CD4-positive, alpha-beta T cell (primary cell): ENCODE results near the gene ASXL1. TPM values are rescaled to one million over a fixed set of nuclear protein-coding genes. Genes with fewer than 3 reads are reported as not detected.

Experiments
- ATAC-seq: fragments of 200-7000 bp; cut with Tn5 transposase; one replicate; pipeline ENCODE4 v1.10.0; 2022; ENCODE audit warnings: mild to moderate bottlenecking; ENCODE audit not compliant: poor library complexity
- CTCF ChIA-PET: fragments of 350-600 bp; sonication (Branson Sonifier 250); formaldehyde crosslinking; loops from one replicate; lab custom pipeline; 2021; ENCODE audit warnings: antibody characterized with exemption, inconsistent platforms; lab: Charles Lee
- POLR2A ChIA-PET: fragments of 350-600 bp; sonication (Branson Sonifier 250); formaldehyde crosslinking; loops from one replicate; lab custom pipeline; 2021; ENCODE audit warnings: antibody characterized with exemption, inconsistent platforms; lab: Charles Lee
- DNase-seq, 14 experiments: peaks; one replicate each; pipeline ENCODE4 v3.0.0-alpha.2; 2013 to 2020; ENCODE audit warnings: mixed read lengths in 2 of 14
- H3K27ac ChIP-seq, 2 donors: one replicate each; pipeline versions ENCODE4 v1.5.1 to v1.7.0; 2013; ENCODE audit warnings: low read length in 2 of 2, low read depth in 1 of 2, mild to moderate bottlenecking in 1 of 2
- H3K27me3 ChIP-seq, 2 experiments: 1 replicate in 1 of 2; 2 replicates in 1 of 2; pipeline versions ENCODE4 v1.6.1 to v1.7.0; 2013; ENCODE audit warnings: low read length in 2 of 2, control low read depth in 1 of 2, mild to moderate bottlenecking in 1 of 2, moderate library complexity in 1 of 2; ENCODE audit not compliant: insufficient read depth in 2 of 2, control insufficient read depth in 1 of 2
- H3K36me3 ChIP-seq: one replicate; pipeline ENCODE4 v1.6.1; 2013; ENCODE audit warnings: low read length, control low read depth; ENCODE audit not compliant: insufficient read depth
- H3K4me1 ChIP-seq: one replicate; pipeline ENCODE4 v1.6.1; 2013; ENCODE audit warnings: low read length, control low read depth; ENCODE audit not compliant: insufficient read depth
- H3K4me3 ChIP-seq: one replicate; pipeline ENCODE4 v1.5.1; 2013; ENCODE audit warnings: mild to moderate bottlenecking, low read length, moderate library complexity
- H3K9me3 ChIP-seq, 2 experiments: 1 replicate in 1 of 2; 2 replicates in 1 of 2; pipeline versions ENCODE4 v1.6.1 to v1.7.0; 2013; ENCODE audit warnings: low read length in 2 of 2, mild to moderate bottlenecking in 2 of 2, control low read depth in 1 of 2, moderate library complexity in 1 of 2; ENCODE audit not compliant: control insufficient read depth in 1 of 2, insufficient read depth in 1 of 2
- H3K27ac Mint-ChIP-seq: one replicate; pipeline ENCODE4 v1.8.0; 2020; ENCODE audit warnings: mixed read lengths
- H3K27me3 Mint-ChIP-seq: one replicate; pipeline ENCODE4 v1.8.0; 2021; ENCODE audit warnings: mixed read lengths
- H3K36me3 Mint-ChIP-seq: one replicate; pipeline ENCODE4 v1.8.0; 2021; ENCODE audit warnings: low read depth, mixed read lengths
- H3K4me1 Mint-ChIP-seq: one replicate; pipeline ENCODE4 v1.8.0; 2021; ENCODE audit warnings: low read depth, mixed read lengths
- H3K4me3 Mint-ChIP-seq: one replicate; pipeline ENCODE4 v1.8.0; 2020; ENCODE audit warnings: mild to moderate bottlenecking, mixed read lengths
- H3K9me3 Mint-ChIP-seq: one replicate; pipeline ENCODE4 v1.8.0; 2020; ENCODE audit warnings: mixed read lengths
- CTCF ChIP-seq: fragments of 200-600 bp; IDR thresholded peaks from one replicate; pipeline ENCODE4 v1.8.0; 2022; ENCODE audit warnings: antibody characterized with exemption, mild to moderate bottlenecking
- intact Hi-C, 2 experiments: fragments of 100-400 bp; cut with DNase I in 1 of 2; cut with micrococcal nuclease in 1 of 2; formaldehyde crosslinking; loops; one replicate each; pipeline versions ENCODE4 v1.15.1 to v1.9.0; 2023 to 2025; cut with DNase I, micrococcal nuclease
- total RNA-seq, 174 experiments: library from RNA in 2 of 174; stranded (reverse) in 2 of 174; gene quantifications; one replicate each; pipeline ENCODE4 v1.2.3 and lab custom pipeline; 2021 to 2026

ASXL1 gene
- total RNA-seq, 2 experiments from 2014 or later: 213 to 222 TPM

- no peaks in the 10 kb centered on the region for H3K4me1 Mint-ChIP-seq
- H3K36me3 ChIP-seq: peaks cover 29% of the 10 kb centered on the region
- H3K4me3 Mint-ChIP-seq: no peak overlapping the region
- no peaks in the 10 kb centered on the region for H3K27me3 Mint-ChIP-seq
- no peaks in the 10 kb centered on the region for H3K27me3 ChIP-seq
- H3K27ac Mint-ChIP-seq: no peak overlapping the region
- peaks cover 46% of the 10 kb centered on the region for H3K36me3 Mint-ChIP-seq
- no peak overlapping the region for H3K4me3 ChIP-seq
- H3K4me1 ChIP-seq: no peaks in the 10 kb centered on the region
- no peak for DNase-seq
- intact Hi-C loops: no loop called here
- CTCF ChIA-PET: interaction anchor here (0.6 to 1.2 kb wide), 2 partner anchors 171 to 184 kb away, joined by 3 to 5 read pairs; no protein-coding TSS in a partner anchor
- no peak for ATAC-seq
- no peaks in the 10 kb centered on the region for H3K9me3 Mint-ChIP-seq
- POLR2A ChIA-PET: interaction anchor here (1.2 kb wide), 1 partner anchor 33 kb away, joined by 3 read pairs; no protein-coding TSS in a partner anchor
- no peaks in the 10 kb centered on the region for H3K9me3 ChIP-seq
- no peak for TF ChIP-seq CTCF
- H3K27ac ChIP-seq: no peak overlapping the region
Measured at GRCh38 chr20:32325706-32326503, 32.2 kb upstream of the ASXL1 start.

- Mint-ChIP-seq H3K9me3 (no peaks in the 10 kb centered on the region), H3K27me3 (no peaks in the 10 kb centered on the region), H3K4me1 (no peaks in the 10 kb centered on the region), H3K4me3 (no peak overlapping the region), H3K27ac (no peak overlapping the region), H3K36me3 (peaks cover 47% of the 10 kb centered on the region)
- H3K36me3 ChIP-seq: peaks cover 33% of the 10 kb centered on the region
- TF ChIP-seq CTCF: no peak
- no peaks in the 10 kb centered on the region for H3K4me1 ChIP-seq
- H3K27ac ChIP-seq: no peak overlapping the region
- POLR2A ChIA-PET: no interaction called here
- CTCF ChIA-PET: no interaction called here
- no peaks in the 10 kb centered on the region for H3K9me3 ChIP-seq
- H3K4me3 ChIP-seq: no peak overlapping the region
- no peaks in the 10 kb centered on the region for H3K27me3 ChIP-seq
- intact Hi-C loops: no loop called here
- DNase-seq: no peak
- no peak for ATAC-seq
Measured at GRCh38 chr20:32326504-32326845, 31.7 kb upstream of the ASXL1 start.

GRCh38 chr20:32327087-32327681, 30.9 kb upstream of the ASXL1 start:
- TF ChIP-seq CTCF: no peak
- intact Hi-C loops: no loop called here
- Histone ChIP-seq H3K9me3 (no peaks in the 10 kb centered on the region), H3K4me3 (no peak overlapping the region), H3K27me3 (no peaks in the 10 kb centered on the region), H3K4me1 (peaks cover 2% of the 10 kb centered on the region), H3K36me3 (peaks cover 35% of the 10 kb centered on the region), H3K27ac (no peak overlapping the region)
- ATAC-seq (no peak), DNase-seq (no peak)
- no peak overlapping the region for H3K27ac Mint-ChIP-seq
- H3K9me3 Mint-ChIP-seq: no peaks in the 10 kb centered on the region
- no peak overlapping the region for H3K4me3 Mint-ChIP-seq
- ChIA-PET POLR2A (interaction anchor here (0.5 kb wide), 1 partner anchor 99 kb away, joined by 3 read pairs; no protein-coding TSS in a partner anchor), CTCF (no interaction called here)
- H3K4me1 Mint-ChIP-seq: no peaks in the 10 kb centered on the region
- H3K36me3 Mint-ChIP-seq: peaks cover 51% of the 10 kb centered on the region
- H3K27me3 Mint-ChIP-seq: no peaks in the 10 kb centered on the region
